Mucosa of stomach (tissue), 1 donor: Measurements from ENCODE around the gene ACTRT2.

ENCODE experiments used
- H3K27me3 ChIP-seq: one replicate; pipeline ENCODE4 v1.7.0; 2013; ENCODE audit warnings: mild to moderate bottlenecking, low read length; ENCODE audit not compliant: control insufficient read depth, insufficient read depth
- H3K36me3 ChIP-seq: one replicate; pipeline ENCODE4 v1.7.0; 2013; ENCODE audit warnings: low read length; ENCODE audit not compliant: control insufficient read depth, insufficient read depth
- H3K4me1 ChIP-seq: one replicate; pipeline ENCODE4 v1.7.0; 2013; ENCODE audit warnings: mild to moderate bottlenecking, low read length; ENCODE audit not compliant: control insufficient read depth, insufficient read depth
- H3K4me3 ChIP-seq: one replicate; pipeline ENCODE4 v1.7.0; 2013; ENCODE audit warnings: low read length
- H3K9ac ChIP-seq: one replicate; pipeline ENCODE4 v1.7.0; 2013; ENCODE audit warnings: mild to moderate bottlenecking, low read length, moderate library complexity
- H3K9me3 ChIP-seq: one replicate; pipeline ENCODE4 v1.7.0; 2013; ENCODE audit warnings: mild to moderate bottlenecking, low read length, moderate library complexity; ENCODE audit not compliant: control insufficient read depth
- donor health status: Pancreatic carcinoma.

Gene ACTRT2

GRCh38 chr1:3050603-3051002 lies 29.3 kb downstream of the ACTRT2 start:
- Histone ChIP-seq H3K36me3 (no peaks in the 10 kb centered on the region), H3K9ac (no peak overlapping the region), H3K9me3 (no peaks in the 10 kb centered on the region), H3K4me3 (no peak overlapping the region), H3K27me3 (peaks cover 7% of the 10 kb centered on the region), H3K4me1 (no peaks in the 10 kb centered on the region)

- no peaks in the 10 kb centered on the region for H3K36me3 ChIP-seq
- H3K9ac ChIP-seq, result no peak overlapping the region
- no peak overlapping the region for H3K4me3 ChIP-seq
- H3K27me3 ChIP-seq, result peaks cover 7% of the 10 kb centered on the region
- H3K4me1 ChIP-seq, result no peaks in the 10 kb centered on the region
- H3K9me3 ChIP-seq, result no peaks in the 10 kb centered on the region
Measured at GRCh38 chr1:3051270-3052268, 30.3 kb downstream of the ACTRT2 start.

- no peak overlapping the region for H3K9ac ChIP-seq
- H3K27me3 ChIP-seq, result peaks cover 7% of the 10 kb centered on the region
- no peak overlapping the region for H3K4me3 ChIP-seq
- H3K36me3 ChIP-seq, result no peaks in the 10 kb centered on the region
- no peaks in the 10 kb centered on the region for H3K4me1 ChIP-seq
- no peaks in the 10 kb centered on the region for H3K9me3 ChIP-seq
Measured at GRCh38 chr1:3052501-3052900, 31.2 kb downstream of the ACTRT2 start.

GRCh38 chr1:3053366-3053980 lies 32.2 kb downstream of the ACTRT2 start:
- peaks cover 7% of the 10 kb centered on the region for H3K27me3 ChIP-seq
- H3K4me3 ChIP-seq, result no peak overlapping the region
- H3K36me3 ChIP-seq, result no peaks in the 10 kb centered on the region
- no peaks in the 10 kb centered on the region for H3K4me1 ChIP-seq
- H3K9me3 ChIP-seq, result no peaks in the 10 kb centered on the region
- no peak overlapping the region for H3K9ac ChIP-seq

GRCh38 chr1:3053986-3054385 lies 32.7 kb downstream of the ACTRT2 start:
- Histone ChIP-seq H3K36me3 (no peaks in the 10 kb centered on the region), H3K4me3 (no peak overlapping the region), H3K27me3 (peaks cover 7% of the 10 kb centered on the region), H3K9ac (no peak overlapping the region), H3K9me3 (no peaks in the 10 kb centered on the region), H3K4me1 (no peaks in the 10 kb centered on the region)

- Histone ChIP-seq H3K9ac (no peak overlapping the region), H3K9me3 (no peaks in the 10 kb centered on the region), H3K27me3 (peaks cover 7% of the 10 kb centered on the region), H3K36me3 (no peaks in the 10 kb centered on the region), H3K4me1 (no peaks in the 10 kb centered on the region), H3K4me3 (no peak overlapping the region)
Measured at GRCh38 chr1:3054474-3054873, 33.2 kb downstream of the ACTRT2 start.

GRCh38 chr1:3055051-3055450 lies 33.8 kb downstream of the ACTRT2 start:
- Histone ChIP-seq H3K27me3 (peaks cover 7% of the 10 kb centered on the region), H3K9me3 (no peaks in the 10 kb centered on the region), H3K4me3 (no peak overlapping the region), H3K9ac (no peak overlapping the region), H3K4me1 (no peaks in the 10 kb centered on the region), H3K36me3 (no peaks in the 10 kb centered on the region)

- H3K4me3 ChIP-seq, result no peak overlapping the region
- no peak overlapping the region for H3K9ac ChIP-seq
- H3K4me1 ChIP-seq, result no peaks in the 10 kb centered on the region
- no peaks in the 10 kb centered on the region for H3K36me3 ChIP-seq
- H3K27me3 ChIP-seq, result peaks cover 7% of the 10 kb centered on the region
- H3K9me3 ChIP-seq, result no peaks in the 10 kb centered on the region
Measured at GRCh38 chr1:3056641-3057040, 35.4 kb downstream of the ACTRT2 start.

- Histone ChIP-seq H3K4me1 (no peaks in the 10 kb centered on the region), H3K27me3 (peaks cover 9% of the 10 kb centered on the region), H3K4me3 (no peak overlapping the region), H3K9ac (no peak overlapping the region), H3K36me3 (no peaks in the 10 kb centered on the region), H3K9me3 (no peaks in the 10 kb centered on the region)
Measured at GRCh38 chr1:3058263-3059030, 37.2 kb downstream of the ACTRT2 start.

- Histone ChIP-seq H3K9ac (no peak overlapping the region), H3K9me3 (no peaks in the 10 kb centered on the region), H3K36me3 (no peaks in the 10 kb centered on the region), H3K4me3 (no peak overlapping the region), H3K4me1 (no peaks in the 10 kb centered on the region), H3K27me3 (peaks cover 4% of the 10 kb centered on the region)
Measured at GRCh38 chr1:3060127-3060526, 38.9 kb downstream of the ACTRT2 start.

- Histone ChIP-seq H3K4me1 (peaks cover 6% of the 10 kb centered on the region), H3K9me3 (no peaks in the 10 kb centered on the region), H3K4me3 (no peak overlapping the region), H3K27me3 (peaks cover 4% of the 10 kb centered on the region), H3K9ac (no peak overlapping the region), H3K36me3 (no peaks in the 10 kb centered on the region)
Measured at GRCh38 chr1:3060601-3061551, 39.6 kb downstream of the ACTRT2 start.
